GM23248 (cell line): ENCODE results near the gene FAM241A. TPM values are rescaled to one million over a fixed set of nuclear protein-coding genes. Genes with fewer than 3 reads are reported as not detected.

Experiments
- DNase-seq: peaks from one replicate; pipeline ENCODE4 v3.0.0-alpha.2; 2015
- H2AFZ ChIP-seq: fragments of 200-600 bp; sonication (generic); 2 replicates; pipeline ENCODE4 v1.6.1; 2016; ENCODE audit warnings: antibody characterized with exemption
- H3F3A ChIP-seq: fragments of 200-600 bp; sonication (generic); 2 replicates; pipeline ENCODE4 v1.6.1; 2016; ENCODE audit warnings: mild to moderate bottlenecking, antibody characterized with exemption, mixed run types; ENCODE audit not compliant: insufficient read depth
- H3K27ac ChIP-seq: fragments of 200-600 bp; sonication (generic); 2 replicates; pipeline ENCODE4 v1.5.1; 2016; ENCODE audit warnings: mild to moderate bottlenecking
- H3K27me3 ChIP-seq: fragments of 200-600 bp; sonication (generic); replicated peaks from 2 replicates; pipeline ENCODE4 v1.6.1; 2016; ENCODE audit warnings: mild to moderate bottlenecking; ENCODE audit not compliant: insufficient read depth
- H3K36me3 ChIP-seq: fragments of 200-600 bp; sonication (generic); 2 replicates; pipeline ENCODE4 v1.6.1; 2016; ENCODE audit warnings: low read depth, mild to moderate bottlenecking
- H3K4me1 ChIP-seq: fragments of 200-600 bp; sonication (generic); 2 replicates; pipeline ENCODE4 v1.6.1; 2016; ENCODE audit warnings: mild to moderate bottlenecking; ENCODE audit not compliant: insufficient read depth
- H3K4me2 ChIP-seq: fragments of 200-600 bp; sonication (generic); one replicate; pipeline ENCODE4 v1.6.1; 2016; ENCODE audit warnings: mild to moderate bottlenecking; ENCODE audit not compliant: unreplicated experiment
- H3K4me3 ChIP-seq: fragments of 200-600 bp; sonication (generic); 2 replicates; pipeline ENCODE4 v1.5.1; 2016; ENCODE audit warnings: mild to moderate bottlenecking
- H3K79me2 ChIP-seq: fragments of 200-600 bp; sonication (generic); 2 replicates; pipeline ENCODE4 v1.6.1; 2016; ENCODE audit warnings: mild to moderate bottlenecking; ENCODE audit not compliant: insufficient read depth
- H3K9ac ChIP-seq: fragments of 200-600 bp; sonication (generic); 2 replicates; pipeline ENCODE4 v1.6.1; 2016; ENCODE audit warnings: mild to moderate bottlenecking
- H3K9me2 ChIP-seq: fragments of 200-600 bp; sonication (generic); 2 replicates; pipeline ENCODE4 v1.6.1; 2016; ENCODE audit warnings: mixed run types, mild to moderate bottlenecking, moderate library complexity; ENCODE audit not compliant: insufficient read depth
- H3K9me3 ChIP-seq: fragments of 200-600 bp; sonication (generic); one replicate; pipeline ENCODE4 v1.6.1; 2017; ENCODE audit warnings: low read depth
- H4K20me1 ChIP-seq: fragments of 200-600 bp; sonication (generic); 2 replicates; pipeline ENCODE4 v1.6.0; 2016; ENCODE audit not compliant: insufficient read depth
- EZH2 ChIP-seq: fragments of 200-600 bp; sonication (generic); IDR thresholded peaks from 2 replicates; pipeline ENCODE4 v1.6.1; 2018; ENCODE audit warnings: antibody characterized with exemption, mild to moderate bottlenecking; ENCODE audit not compliant: insufficient read depth, poor library complexity, severe bottlenecking
- EZH2phosphoT487 ChIP-seq: fragments of 200-600 bp; sonication (generic); IDR thresholded peaks from 2 replicates; pipeline ENCODE4 v1.6.1; 2018; ENCODE audit warnings: antibody characterized with exemption, moderate library complexity, mild to moderate bottlenecking, low read depth; ENCODE audit not compliant: insufficient read depth
- WGBS, 2 experiments: methylation state at CpG; one replicate each; pipeline ENCODE4 v1.1.6; 2015 to 2017; ENCODE audit warnings: low lambda C conversion rate in 2 of 2, low coverage in 1 of 2; ENCODE audit errors: missing lambda C conversion rate in 2 of 2; 5-methylcytosine and 5-hydroxymethylcytosine counted together
- in situ Hi-C: fragments of 300-500 bp; cut with MboI; formaldehyde crosslinking; loops from 2 replicates; pipeline ENCODE4 v1.15.0; 2020
- polyA plus RNA-seq: library from polyadenylated mRNA; unstranded; fragments of >200 nt; fragmentation: Nextera tagmentation; extraction: Ambion mirVana; gene quantifications from 2 replicates; pipeline ENCODE4 v1.2.1, GENCODE V29; 2016
- total RNA-seq: library from RNA; depleted of rRNA; stranded (reverse); fragments of >200 nt; shearing (Covaris generic); gene quantifications from 2 replicates; pipeline ENCODE4 v1.2.3, GENCODE V29; 2014

Gene FAM241A
- total and polyA plus RNA-seq, 2 experiments from 2014 or later: 5.2 to 6.2 TPM

DNA sequence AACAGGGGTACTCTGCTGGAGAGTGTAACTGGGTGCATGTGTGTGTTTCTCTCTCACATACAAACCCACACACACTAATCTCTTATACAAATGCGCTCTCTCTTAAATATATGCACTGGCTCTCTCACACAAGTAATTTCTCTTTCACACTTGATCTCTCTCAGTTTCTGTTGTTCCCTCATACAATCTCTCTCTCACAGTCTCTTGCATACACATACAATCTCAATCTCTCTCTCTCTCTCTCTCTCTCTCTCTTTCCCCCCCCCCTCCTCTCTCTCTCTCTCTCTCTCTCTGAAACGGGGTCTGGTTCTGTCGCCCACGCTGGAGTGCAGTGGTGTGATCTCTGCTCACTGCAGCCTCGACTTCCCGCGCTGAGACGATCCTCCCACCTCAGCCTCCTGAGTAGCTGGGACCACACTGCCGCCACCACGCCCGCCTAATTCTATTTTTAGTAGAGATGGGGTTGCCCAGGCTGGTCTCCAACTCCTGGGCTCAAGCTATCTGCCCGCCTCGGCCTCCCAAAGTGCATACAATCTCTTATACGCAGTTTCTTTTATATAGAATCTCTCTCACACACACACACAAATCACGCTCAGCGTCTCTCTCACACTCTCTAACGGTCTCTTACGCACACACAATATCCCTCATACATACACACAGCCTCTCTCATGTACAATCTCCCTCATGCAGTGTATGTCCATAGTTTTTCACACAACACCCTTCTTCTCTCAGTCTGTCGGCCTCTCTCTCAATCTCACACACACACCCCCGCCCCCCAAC lies 518 bp upstream of the FAM241A start:
- TF ChIP-seq EZH2phosphoT487 (no peak), EZH2 (no peak)
- Histone ChIP-seq H3K9me2 (no peaks in the 10 kb centered on the region), H4K20me1 (no peaks in the 10 kb centered on the region), H3K27ac (no peak overlapping the region), H3K4me2 (peak overlapping the region; percentile 13), H3K9ac (peak overlapping the region; percentile 89; the same call in 1 of the 2 replicates), H3K36me3 (no peaks in the 10 kb centered on the region), H3K9me3 (no peaks in the 10 kb centered on the region), H2AFZ (peak overlapping the region; percentile 100), H3K27me3 (no peaks in the 10 kb centered on the region), H3K4me3 (peak overlapping the region; percentile 100), H3F3A (0 out of 2 replicates have a peak, but pooled peaks cover 4% of the 10 kb centered on the region), H3K4me1 (peaks cover 13% of the 10 kb centered on the region), H3K79me2 (peaks cover 34% of the 10 kb centered on the region)
- WGBS, 2 experiments: 55 to 77% methylated on average over 16 to 20 of the region's 20 CpGs
- DNase-seq: no peak
- in situ Hi-C loops: no loop called here

DNA sequence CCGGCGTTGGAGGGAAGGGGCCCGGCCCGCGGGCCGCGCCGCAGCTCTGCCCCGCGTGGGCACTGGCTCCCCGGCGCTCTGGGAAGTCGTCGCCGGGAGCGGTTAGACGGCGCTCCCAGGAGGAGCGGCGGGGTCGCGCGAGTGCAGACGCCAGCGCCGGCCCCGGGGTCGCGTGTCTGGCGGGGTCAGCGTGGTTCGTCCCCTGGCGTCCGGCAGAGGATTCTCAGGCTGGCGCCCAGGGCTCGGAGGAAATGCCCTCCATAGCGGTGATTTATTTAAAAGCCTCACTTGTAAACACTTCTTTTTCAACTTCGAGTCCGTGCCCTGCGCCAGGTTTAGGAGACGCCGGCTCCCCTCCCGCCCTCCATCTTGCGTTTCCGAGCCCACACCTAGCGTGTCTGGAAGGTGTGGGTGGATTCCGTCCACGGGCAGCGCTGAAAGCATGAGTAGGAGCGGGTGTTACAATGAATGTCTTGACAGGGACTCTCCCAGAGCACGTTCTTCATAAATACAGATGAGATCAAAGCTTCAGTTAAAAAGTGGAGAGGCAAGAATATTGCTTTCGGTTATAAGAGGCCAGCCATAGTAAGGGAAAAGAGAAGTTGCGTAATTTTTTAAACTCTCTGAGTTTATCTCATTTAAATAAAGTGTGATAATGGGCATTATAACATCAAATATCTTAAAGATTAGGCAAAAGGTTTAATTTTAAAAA lies 692 bp downstream of the FAM241A start:
- H3K9me3 ChIP-seq: no peaks in the 10 kb centered on the region
- H3K4me3 ChIP-seq: peak overlapping the region; percentile 100
- in situ Hi-C loops: no loop called here
- H3K79me2 ChIP-seq: peaks cover 46% of the 10 kb centered on the region
- no peaks in the 10 kb centered on the region for H3K27me3 ChIP-seq
- 0 out of 2 replicates have a peak, but pooled peaks cover 4% of the 10 kb centered on the region for H3F3A ChIP-seq
- TF ChIP-seq EZH2 (no peak), EZH2phosphoT487 (no peak)
- no peaks in the 10 kb centered on the region for H3K36me3 ChIP-seq
- peak overlapping the region; percentile 100 for H2AFZ ChIP-seq
- peak; percentile 79 for DNase-seq
- H3K9me2 ChIP-seq: no peaks in the 10 kb centered on the region
- H3K4me2 ChIP-seq: peak overlapping the region; percentile 89
- peak overlapping the region; percentile 72 for H3K27ac ChIP-seq
- H3K9ac ChIP-seq: peak overlapping the region; percentile 89
- 1 to 2% methylated on average over 30 to 53 of the region's 53 CpGs for WGBS, 2 experiments
- no peaks in the 10 kb centered on the region for H4K20me1 ChIP-seq
- H3K4me1 ChIP-seq: peaks cover 13% of the 10 kb centered on the region

DNA sequence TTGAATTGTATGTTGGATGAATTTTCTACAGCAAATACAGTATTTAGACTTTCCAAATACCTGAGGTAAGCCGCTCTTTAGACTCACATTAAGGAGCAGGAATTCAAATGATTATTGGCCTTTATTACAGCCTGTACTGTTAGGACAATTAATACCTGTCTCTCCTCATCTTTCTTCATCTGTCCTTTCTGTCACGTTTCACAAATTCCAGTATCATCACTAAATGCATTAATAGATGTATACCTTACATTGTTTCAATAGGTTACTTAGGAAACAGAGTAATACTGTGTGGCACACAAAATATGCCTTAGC lies 1.2 kb downstream of the FAM241A start:
- H3K27me3 ChIP-seq: no peaks in the 10 kb centered on the region
- no peaks in the 10 kb centered on the region for H3K9me2 ChIP-seq
- peak overlapping the region; percentile 72 for H3K27ac ChIP-seq
- H3K79me2 ChIP-seq: peaks cover 52% of the 10 kb centered on the region
- in situ Hi-C loops: no loop called here
- peak overlapping the region; percentile 89 for H3K4me2 ChIP-seq
- peak overlapping the region; percentile 100 for H3K4me3 ChIP-seq
- TF ChIP-seq EZH2 (no peak), EZH2phosphoT487 (no peak)
- H4K20me1 ChIP-seq: no peaks in the 10 kb centered on the region
- peak overlapping the region; percentile 89 for H3K9ac ChIP-seq
- 92 to 97% methylated on average over 2 of the region's 2 CpGs for WGBS, 2 experiments
- H3F3A ChIP-seq: 0 out of 2 replicates have a peak, but pooled peaks cover 4% of the 10 kb centered on the region
- no peaks in the 10 kb centered on the region for H3K36me3 ChIP-seq
- H3K9me3 ChIP-seq: no peaks in the 10 kb centered on the region
- H2AFZ ChIP-seq: peak overlapping the region; percentile 100
- DNase-seq: no peak
- peaks cover 13% of the 10 kb centered on the region for H3K4me1 ChIP-seq

DNA sequence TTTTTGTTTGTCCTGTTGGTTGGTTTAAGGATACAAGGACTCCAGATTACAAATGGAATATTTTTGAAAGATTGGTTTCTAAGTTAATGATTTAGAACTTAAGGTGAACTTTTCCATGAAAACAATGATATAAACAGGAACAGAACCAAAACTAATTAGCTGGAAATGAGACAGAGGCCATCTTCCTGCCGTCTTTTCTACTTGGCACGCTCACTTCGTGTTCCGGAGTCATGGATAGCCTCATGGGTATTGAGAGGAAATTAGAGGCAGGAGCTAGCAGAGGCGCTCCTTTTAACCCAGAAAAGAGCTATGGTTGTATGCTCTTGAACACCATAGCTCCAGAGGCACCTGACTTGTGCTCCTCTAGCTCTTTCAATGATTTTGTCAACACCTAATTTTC lies 2.4 kb downstream of the FAM241A start:
- no peaks in the 10 kb centered on the region for H3K9me3 ChIP-seq
- H3K79me2 ChIP-seq: peaks cover 61% of the 10 kb centered on the region
- H3K36me3 ChIP-seq: no peaks in the 10 kb centered on the region
- H3K4me1 ChIP-seq: peaks cover 13% of the 10 kb centered on the region
- WGBS, 2 experiments: 11 to 17% methylated on average over 5 of the region's 5 CpGs
- H3K9me2 ChIP-seq: no peaks in the 10 kb centered on the region
- TF ChIP-seq EZH2phosphoT487 (no peak), EZH2 (no peak)
- peak overlapping the region; percentile 89 for H3K4me2 ChIP-seq
- peak overlapping the region; percentile 100 for H3K4me3 ChIP-seq
- H3K27me3 ChIP-seq: no peaks in the 10 kb centered on the region
- H3K27ac ChIP-seq: no peak overlapping the region; the same call in 1 of the 2 replicates
- peak overlapping the region; percentile 100 for H2AFZ ChIP-seq
- DNase-seq: peak; percentile 70
- in situ Hi-C loops: no loop called here
- no peaks in the 10 kb centered on the region for H4K20me1 ChIP-seq
- H3F3A ChIP-seq: 0 out of 2 replicates have a peak, but pooled peaks cover 4% of the 10 kb centered on the region
- H3K9ac ChIP-seq: peak overlapping the region; percentile 48
